ENCODE results near the gene TLX1.
A peak's percentile ranks its signal among the peaks of the same experiment; 100 is the strongest.
"Not testable (repeated sequence)": the region's sequence is repeated elsewhere in the genome, so short reads cannot be mapped to it uniquely, and the experiment has no call there.

TLX1 gene

GRCh38 chr10:101143345-101143630 lies 12.2 kb downstream of the TLX1 start:
- H3K4me3 ChIP-seq (ENCODE audit: low read depth, low read length), result no peak overlapping the region
- no peak for DNase-seq (ENCODE audit: low read depth)

GRCh38 chr10:101144053-101144452 lies 13.0 kb downstream of the TLX1 start:
- H3K4me3 ChIP-seq (ENCODE audit: low read depth, low read length), result no peak overlapping the region
- DNase-seq (ENCODE audit: low read depth), result no peak

GRCh38 chr10:101145145-101145544 lies 14.0 kb downstream of the TLX1 start:
- DNase-seq (ENCODE audit: low read depth), result no peak
- H3K4me3 ChIP-seq (ENCODE audit: low read depth, low read length), result no peak overlapping the region

GRCh38 chr10:101145750-101146391 lies 14.8 kb downstream of the TLX1 start:
- no peak for DNase-seq (ENCODE audit: low read depth)
- no peak overlapping the region for H3K4me3 ChIP-seq (ENCODE audit: low read depth, low read length)

GRCh38 chr10:101146392-101147251 lies 15.5 kb downstream of the TLX1 start:
- H3K4me3 ChIP-seq (ENCODE audit: low read depth, low read length), result no peak overlapping the region

GRCh38 chr10:101151395-101151794 lies 20.3 kb downstream of the TLX1 start:
- no peak overlapping the region for H3K4me3 ChIP-seq (ENCODE audit: low read depth, low read length)
- no peak for DNase-seq (ENCODE audit: low read depth)

More at GRCh38 chr10:101146392-101147251, 15.5 kb downstream of the TLX1 start:
- no peak for DNase-seq (ENCODE audit: low read depth)

GRCh38 chr10:101152316-101152715 lies 21.2 kb downstream of the TLX1 start:
- DNase-seq (ENCODE audit: low read depth), result no peak
- no peak overlapping the region for H3K4me3 ChIP-seq (ENCODE audit: low read depth, low read length)

GRCh38 chr10:101154506-101154905 lies 23.4 kb downstream of the TLX1 start:
- H3K4me3 ChIP-seq (ENCODE audit: low read depth, low read length); DNase-seq (ENCODE audit: low read depth): not testable (repeated sequence)

DNA sequence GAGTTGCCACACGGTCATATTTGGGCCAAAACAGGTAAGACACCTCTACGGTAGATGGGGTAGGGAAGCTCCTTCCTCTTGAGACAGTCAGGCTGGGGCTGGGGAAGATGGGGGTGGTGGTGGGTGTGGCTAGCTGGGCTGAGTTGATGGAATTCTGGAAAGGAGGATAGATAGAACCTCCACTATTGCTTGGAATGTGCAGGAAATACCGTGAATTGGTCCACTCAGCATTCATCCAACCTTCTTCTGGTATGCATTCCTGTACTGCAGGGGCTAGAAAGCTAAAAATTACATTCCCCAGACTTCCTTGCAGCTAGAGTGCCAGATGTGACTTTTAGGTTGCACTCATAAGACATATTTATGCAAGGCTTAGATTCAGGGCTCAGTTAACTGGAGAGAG lies 24.8 kb downstream of the TLX1 start:
- no peak overlapping the region for H3K4me3 ChIP-seq (ENCODE audit: low read depth, low read length)
- no peak for DNase-seq (ENCODE audit: low read depth)

- no peak for DNase-seq (ENCODE audit: low read depth)
- no peak overlapping the region for H3K4me3 ChIP-seq (ENCODE audit: low read depth, low read length)
Observed at GRCh38 chr10:101157756-101158458, 26.8 kb downstream of the TLX1 start.

- no peak for DNase-seq (ENCODE audit: low read depth)
- no peak overlapping the region for H3K4me3 ChIP-seq (ENCODE audit: low read depth, low read length)
Observed at GRCh38 chr10:101158459-101159058, 27.5 kb downstream of the TLX1 start.

DNA sequence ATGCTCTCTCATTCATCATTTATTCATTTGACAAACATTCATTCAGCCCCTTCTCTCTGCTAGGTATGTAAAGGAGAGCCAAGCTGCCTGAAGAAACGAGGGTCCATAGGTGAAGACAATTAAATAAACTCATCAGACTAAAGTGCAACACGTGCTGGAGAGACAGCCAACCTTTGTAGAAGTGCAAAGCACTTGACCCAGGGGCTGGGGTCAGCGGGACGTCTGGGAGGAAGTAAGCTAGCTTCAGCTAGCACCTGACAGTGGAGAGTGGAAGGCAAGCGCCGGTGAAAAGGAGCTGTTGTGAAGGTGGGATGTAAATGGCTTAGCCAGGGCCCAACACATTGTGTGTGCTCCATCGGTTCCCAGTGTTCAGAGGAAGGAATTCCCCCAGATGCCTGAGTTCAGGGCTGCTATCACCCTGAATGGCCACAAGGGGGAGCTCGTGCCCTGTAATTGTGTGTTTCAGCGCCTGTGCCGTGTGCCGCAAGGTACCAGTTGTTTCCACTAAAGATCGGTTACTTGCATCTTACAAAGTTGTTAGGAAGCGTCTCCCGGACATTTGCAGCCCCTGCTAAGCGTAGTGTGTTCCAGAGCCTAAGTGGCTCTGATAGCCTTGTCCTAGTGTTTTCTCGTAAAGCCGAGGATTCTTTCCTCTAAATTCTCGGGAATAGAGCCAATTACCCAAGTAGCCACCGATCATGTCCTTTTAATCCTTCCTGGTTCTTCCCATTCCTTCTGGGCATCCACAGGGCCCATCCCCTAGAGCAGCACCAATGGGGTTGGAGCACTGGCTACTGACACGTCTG lies 30.6 kb downstream of the TLX1 start:
- peak; percentile 15 for DNase-seq (ENCODE audit: low read depth)
- peak overlapping the region; percentile 38 for H3K4me3 ChIP-seq (ENCODE audit: low read depth, low read length)

DNA sequence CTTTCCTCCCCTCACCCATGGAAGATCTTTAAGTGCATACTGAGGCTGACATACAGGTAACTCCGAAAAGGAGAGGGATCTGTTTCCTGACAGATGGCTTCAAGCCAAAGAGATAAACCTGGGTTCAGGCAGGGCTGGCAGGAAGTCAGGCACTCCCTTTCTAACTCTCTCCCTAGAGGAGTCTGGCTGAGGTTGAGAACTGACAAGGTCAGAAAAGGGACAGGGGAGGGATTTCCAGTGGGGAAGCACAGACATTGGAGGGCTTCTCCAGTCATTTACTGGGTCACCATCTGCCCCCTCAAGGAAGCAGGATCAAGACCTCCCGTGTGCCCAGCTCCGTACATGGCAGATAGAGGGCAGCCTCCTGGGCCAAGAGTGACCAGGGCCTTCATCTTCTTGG lies 31.6 kb downstream of the TLX1 start:
- DNase-seq (ENCODE audit: low read depth), result no peak
- no peak overlapping the region for H3K4me3 ChIP-seq (ENCODE audit: low read depth, low read length)

- no peak for DNase-seq (ENCODE audit: low read depth)
- H3K4me3 ChIP-seq (ENCODE audit: low read depth, low read length), result no peak overlapping the region
Observed at GRCh38 chr10:101164020-101164419, 32.9 kb downstream of the TLX1 start.

GRCh38 chr10:101165736-101166135 lies 34.6 kb downstream of the TLX1 start:
- DNase-seq (ENCODE audit: low read depth), result no peak

DNA sequence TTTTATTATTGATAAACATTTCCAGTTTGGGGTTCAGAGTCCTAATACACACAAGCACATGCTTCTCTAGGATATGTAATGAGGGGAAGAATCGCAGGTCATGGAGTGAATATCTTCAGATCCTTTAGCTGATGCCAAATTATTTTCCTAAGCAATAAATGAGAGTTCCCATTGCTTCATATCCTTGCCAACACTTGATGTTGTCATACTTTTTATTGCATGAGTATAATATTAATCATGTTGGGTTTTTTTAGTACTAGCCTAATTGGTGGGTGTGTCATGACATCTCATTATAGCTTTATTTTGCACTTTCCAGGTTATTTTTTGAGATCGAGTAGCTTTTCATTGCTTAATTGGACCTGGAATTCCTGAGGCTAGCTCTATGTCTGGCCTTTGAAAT lies 35.3 kb downstream of the TLX1 start:
- no peak overlapping the region for H3K4me3 ChIP-seq (ENCODE audit: low read depth, low read length)
- DNase-seq (ENCODE audit: low read depth), result no peak

More at GRCh38 chr10:101165736-101166135, 34.6 kb downstream of the TLX1 start:
- no peak overlapping the region for H3K4me3 ChIP-seq (ENCODE audit: low read depth, low read length)

- H3K4me3 ChIP-seq (ENCODE audit: low read depth, low read length), result no peak overlapping the region
- no peak for DNase-seq (ENCODE audit: low read depth)
Observed at GRCh38 chr10:101172741-101173140, 41.6 kb downstream of the TLX1 start.

DNA sequence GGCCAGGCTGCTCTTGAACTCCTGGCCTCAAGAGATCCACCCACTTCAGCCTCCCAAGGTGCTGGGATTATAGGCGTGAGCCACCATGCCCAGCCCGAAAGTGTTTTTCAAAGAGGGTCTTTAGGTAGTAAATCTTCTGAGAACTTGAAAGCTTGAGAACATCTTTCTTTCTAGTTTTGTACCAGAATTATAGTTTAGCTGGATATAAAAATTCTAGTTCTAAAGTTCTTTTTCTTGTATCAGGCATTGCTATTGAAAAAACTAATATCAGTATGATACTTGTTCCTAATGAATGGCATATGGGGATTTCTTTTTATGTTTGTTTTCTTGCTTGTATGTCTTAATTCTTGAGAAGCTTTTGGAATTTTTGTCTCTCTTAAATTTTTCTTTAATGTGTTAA lies 43.2 kb downstream of the TLX1 start:
- no peak overlapping the region for H3K4me3 ChIP-seq (ENCODE audit: low read depth, low read length)
- no peak for DNase-seq (ENCODE audit: low read depth)

DNA sequence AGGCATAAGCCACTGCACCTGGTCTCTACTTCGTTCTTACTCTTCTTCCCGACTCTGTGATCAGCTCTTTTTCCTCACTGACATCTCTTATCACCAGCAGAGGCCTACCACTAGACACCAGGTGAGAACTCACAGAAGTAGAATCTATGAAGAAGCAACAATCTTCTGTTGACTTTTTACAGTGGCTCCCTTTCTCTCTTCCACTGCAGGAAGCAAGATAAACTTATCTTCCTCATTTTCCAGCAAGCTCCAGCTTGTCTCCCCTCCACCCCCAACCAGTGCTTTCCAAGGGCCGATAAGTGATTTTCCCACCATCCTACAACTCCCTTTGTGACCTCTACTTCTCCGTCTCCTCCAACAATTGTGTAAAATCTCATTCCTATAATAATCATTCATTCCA lies 45.5 kb downstream of the TLX1 start:
- no peak overlapping the region for H3K4me3 ChIP-seq (ENCODE audit: low read depth, low read length)
- DNase-seq (ENCODE audit: low read depth), result no peak

All from skeletal muscle cell (primary cell).